Prostate gland (tissue), 2 donors: ENCODE measurements around the gene SPON2. TPM values are rescaled to one million over a fixed set of nuclear protein-coding genes. Genes with fewer than 3 reads are reported as not detected.

Experiments
- DNase-seq: peaks from one replicate; pipeline ENCODE4 v3.0.0-alpha.2; 2019; ENCODE audit warnings: low spot score
- H3K27ac ChIP-seq, 2 donors: fragments of 200-600 bp; sonication (generic); 2 replicates each; pipeline ENCODE4 v1.5.1; 2017 to 2019
- H3K27me3 ChIP-seq: fragments of 200-600 bp; sonication (generic); replicated peaks from 2 replicates; pipeline ENCODE4 v1.5.1; 2019; ENCODE audit not compliant: insufficient read depth
- H3K36me3 ChIP-seq, 2 donors: fragments of 200-600 bp; sonication (generic); 1 replicate in 1 of 2; 2 replicates in 1 of 2; pipeline versions ENCODE4 v1.5.1 to v1.8.1; 2017 to 2019
- H3K4me1 ChIP-seq: fragments of 200-600 bp; sonication (generic); replicated peaks from 2 replicates; pipeline ENCODE4 v1.5.1; 2019
- H3K4me3 ChIP-seq, 2 donors: fragments of 200-600 bp; sonication (generic); 2 replicates each; pipeline ENCODE4 v1.5.1; 2017 to 2019
- H3K9me3 ChIP-seq: fragments of 200-600 bp; sonication (generic); 2 replicates; pipeline ENCODE4 v1.5.1; 2017
- POLR2A ChIP-seq: fragments of 450-650 bp; IDR thresholded peaks from one replicate; pipeline ENCODE4 v1.6.1; 2016; ENCODE audit warnings: antibody characterized with exemption, mild to moderate bottlenecking
- POLR2AphosphoS5 ChIP-seq: sonication (generic); formaldehyde crosslinking; IDR thresholded peaks from one replicate; pipeline ENCODE4 v1.6.1; 2017; ENCODE audit warnings: antibody characterized with exemption
- WGBS: methylation state at CpG from one replicate; pipeline ENCODE4 v1.1.5; 2018; 5-methylcytosine and 5-hydroxymethylcytosine counted together
- intact Hi-C: fragments of 100-400 bp; cut with DNase I; formaldehyde crosslinking; loops from one replicate; pipeline ENCODE4 v1.14.2; 2022
- total RNA-seq, 2 donors: library from RNA; depleted of rRNA; stranded (reverse); fragments of >200 nt; gene quantifications; one replicate each; pipeline ENCODE4 v1.1.0, GENCODE V29; 2016
- TF ChIP-seq, protein P1 (sequence below), 4 experiments: fragments of 200-600 bp in 2 of 4; fragments of 450-650 bp in 2 of 4; sonication (generic) in 2 of 4; IDR thresholded peaks; 1 replicate in 3 of 4; 2 replicates in 1 of 4; pipeline ENCODE4 v1.5.1; 2016 to 2019; ENCODE audit warnings: antibody characterized with exemption in 4 of 4, mild to moderate bottlenecking in 2 of 4, moderate library complexity in 2 of 4

SPON2 gene
- total RNA-seq, 2 donors from 2014 or later, result 107 to 134 TPM

DNA sequence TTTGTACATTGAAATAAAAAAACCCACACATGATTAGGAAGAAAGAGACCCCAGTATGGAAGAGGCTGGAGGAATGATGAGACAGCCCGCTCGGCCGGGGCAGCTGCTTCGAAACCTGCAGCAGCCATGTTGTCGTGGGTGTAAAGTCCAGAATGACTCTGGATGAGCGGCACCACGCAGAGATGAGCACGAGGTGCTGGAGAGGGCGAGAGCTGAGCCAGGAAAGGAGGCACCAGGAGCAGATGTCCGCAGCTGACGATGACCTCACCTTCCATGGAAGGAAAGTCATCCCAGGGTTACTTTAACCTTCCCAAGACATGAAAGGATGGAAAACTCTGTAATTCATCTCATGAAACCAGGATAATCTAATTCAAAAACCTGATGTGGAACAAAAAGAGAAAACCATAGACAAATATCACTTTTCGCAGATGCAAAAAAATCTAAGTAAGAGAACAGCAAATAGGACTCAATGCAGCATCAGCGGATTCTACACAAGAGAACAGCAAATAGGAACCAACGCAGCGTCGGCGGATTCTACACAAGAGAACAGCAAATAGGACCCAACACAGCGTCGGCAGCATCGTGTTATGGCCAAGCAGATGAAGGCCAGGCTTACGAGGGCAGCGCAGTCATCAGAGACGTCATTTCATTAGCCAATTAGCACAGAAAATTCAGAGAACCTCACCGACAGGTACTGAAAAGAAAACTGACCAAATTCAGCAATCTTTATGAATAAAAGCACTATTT is 25.9 kb upstream of the SPON2 start:
- Histone ChIP-seq H3K9me3 (no peaks in the 10 kb centered on the region), H3K4me3 (no peak overlapping the region), H3K36me3 (no peaks in the 10 kb centered on the region), H3K27me3 (no peaks in the 10 kb centered on the region), H3K4me1 (no peaks in the 10 kb centered on the region), H3K27ac (no peak overlapping the region)
- TF ChIP-seq POLR2AphosphoS5, result no peak
- TF ChIP-seq, protein P1, sequence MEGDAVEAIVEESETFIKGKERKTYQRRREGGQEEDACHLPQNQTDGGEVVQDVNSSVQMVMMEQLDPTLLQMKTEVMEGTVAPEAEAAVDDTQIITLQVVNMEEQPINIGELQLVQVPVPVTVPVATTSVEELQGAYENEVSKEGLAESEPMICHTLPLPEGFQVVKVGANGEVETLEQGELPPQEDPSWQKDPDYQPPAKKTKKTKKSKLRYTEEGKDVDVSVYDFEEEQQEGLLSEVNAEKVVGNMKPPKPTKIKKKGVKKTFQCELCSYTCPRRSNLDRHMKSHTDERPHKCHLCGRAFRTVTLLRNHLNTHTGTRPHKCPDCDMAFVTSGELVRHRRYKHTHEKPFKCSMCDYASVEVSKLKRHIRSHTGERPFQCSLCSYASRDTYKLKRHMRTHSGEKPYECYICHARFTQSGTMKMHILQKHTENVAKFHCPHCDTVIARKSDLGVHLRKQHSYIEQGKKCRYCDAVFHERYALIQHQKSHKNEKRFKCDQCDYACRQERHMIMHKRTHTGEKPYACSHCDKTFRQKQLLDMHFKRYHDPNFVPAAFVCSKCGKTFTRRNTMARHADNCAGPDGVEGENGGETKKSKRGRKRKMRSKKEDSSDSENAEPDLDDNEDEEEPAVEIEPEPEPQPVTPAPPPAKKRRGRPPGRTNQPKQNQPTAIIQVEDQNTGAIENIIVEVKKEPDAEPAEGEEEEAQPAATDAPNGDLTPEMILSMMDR (IDR thresholded peaks at IDR 0.05), result no peak
- no peak for TF ChIP-seq POLR2A
- intact Hi-C loops, result no loop called here
- DNase-seq, result no peak
- 82% methylated on average over 24 of the region's 24 CpGs for WGBS

DNA sequence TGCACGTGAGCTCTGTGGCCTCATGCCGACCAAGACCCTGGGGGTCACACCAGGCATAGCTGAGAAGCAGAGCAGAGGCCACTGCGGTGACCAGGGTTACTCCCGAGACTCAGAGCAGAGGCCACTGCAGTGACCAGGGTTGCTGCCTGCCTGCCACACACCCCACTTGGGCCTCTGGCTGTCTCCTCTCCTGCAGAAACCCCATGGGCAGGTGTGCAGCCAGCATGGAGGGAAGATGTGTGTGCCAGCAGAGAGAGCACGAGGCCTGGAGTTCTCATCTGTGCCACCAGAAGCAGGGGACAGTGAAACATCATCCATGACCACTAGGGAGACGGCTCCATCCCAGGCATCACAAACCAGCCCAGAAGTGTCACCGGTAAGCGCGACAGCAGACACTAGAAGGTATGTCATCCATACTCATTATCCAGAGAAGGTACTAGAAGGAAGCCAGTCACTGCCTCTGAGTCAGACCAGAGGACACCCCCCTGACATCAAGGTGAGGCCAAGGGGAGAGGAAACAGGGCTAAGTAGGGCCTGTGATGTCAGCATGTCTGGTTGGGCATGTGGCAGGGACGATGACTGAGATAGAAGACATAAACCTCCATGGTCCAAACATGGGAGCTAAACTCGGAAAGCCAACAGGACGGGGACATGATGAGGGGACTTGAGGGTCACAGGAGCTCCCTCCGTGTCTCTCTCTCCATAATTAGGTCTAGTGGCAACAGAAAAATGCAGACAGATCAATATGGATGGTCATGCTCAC is 24.2 kb upstream of the SPON2 start:
- 91% methylated on average over 13 of the region's 13 CpGs for WGBS
- TF ChIP-seq POLR2A (no peak), POLR2AphosphoS5 (no peak)
- TF ChIP-seq, protein P1 (IDR thresholded peaks at IDR 0.05), result no peak
- H3K36me3 ChIP-seq, result no peaks in the 10 kb centered on the region
- no peaks in the 10 kb centered on the region for H3K9me3 ChIP-seq
- intact Hi-C loops, result no loop called here
- no peaks in the 10 kb centered on the region for H3K27me3 ChIP-seq
- no peak overlapping the region for H3K27ac ChIP-seq
- H3K4me1 ChIP-seq, result peaks cover 8% of the 10 kb centered on the region
- no peak for DNase-seq
- H3K4me3 ChIP-seq, result no peak overlapping the region

DNA sequence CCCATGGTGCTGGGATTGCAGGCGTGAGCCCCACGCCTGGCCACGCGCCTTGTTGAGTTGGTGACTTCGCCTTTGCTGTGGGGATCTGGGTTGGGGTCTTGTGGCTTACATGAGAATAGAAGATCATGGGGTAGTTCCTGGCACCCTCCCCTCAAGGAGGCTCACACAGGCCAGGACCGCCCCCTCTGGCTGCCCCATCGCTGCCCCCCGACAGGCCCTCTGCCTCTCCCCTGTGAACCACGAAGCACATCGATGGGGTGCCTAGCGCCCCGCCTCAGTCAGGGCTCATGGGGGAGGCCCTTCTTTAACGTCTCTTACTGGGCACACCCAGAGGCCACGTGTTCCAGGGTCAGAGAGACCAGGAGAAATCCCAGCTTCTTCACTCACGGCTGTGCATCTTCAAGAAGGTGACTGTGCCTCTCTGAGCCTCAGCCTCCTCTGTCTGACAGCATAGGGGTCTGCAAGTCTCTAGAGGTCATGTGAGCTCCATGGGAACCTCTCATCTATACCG is 23.6 kb upstream of the SPON2 start:
- peaks cover 8% of the 10 kb centered on the region for H3K4me1 ChIP-seq
- no peaks in the 10 kb centered on the region for H3K9me3 ChIP-seq
- WGBS, result 89% methylated on average over 16 of the region's 16 CpGs
- no peaks in the 10 kb centered on the region for H3K36me3 ChIP-seq
- H3K4me3 ChIP-seq, result no peak overlapping the region
- DNase-seq, result no peak
- TF ChIP-seq, protein P1 (IDR thresholded peaks at IDR 0.05), result no peak
- TF ChIP-seq POLR2AphosphoS5 (no peak), POLR2A (no peak)
- H3K27me3 ChIP-seq, result no peaks in the 10 kb centered on the region
- intact Hi-C loops, result no loop called here
- H3K27ac ChIP-seq, result no peak overlapping the region

DNA sequence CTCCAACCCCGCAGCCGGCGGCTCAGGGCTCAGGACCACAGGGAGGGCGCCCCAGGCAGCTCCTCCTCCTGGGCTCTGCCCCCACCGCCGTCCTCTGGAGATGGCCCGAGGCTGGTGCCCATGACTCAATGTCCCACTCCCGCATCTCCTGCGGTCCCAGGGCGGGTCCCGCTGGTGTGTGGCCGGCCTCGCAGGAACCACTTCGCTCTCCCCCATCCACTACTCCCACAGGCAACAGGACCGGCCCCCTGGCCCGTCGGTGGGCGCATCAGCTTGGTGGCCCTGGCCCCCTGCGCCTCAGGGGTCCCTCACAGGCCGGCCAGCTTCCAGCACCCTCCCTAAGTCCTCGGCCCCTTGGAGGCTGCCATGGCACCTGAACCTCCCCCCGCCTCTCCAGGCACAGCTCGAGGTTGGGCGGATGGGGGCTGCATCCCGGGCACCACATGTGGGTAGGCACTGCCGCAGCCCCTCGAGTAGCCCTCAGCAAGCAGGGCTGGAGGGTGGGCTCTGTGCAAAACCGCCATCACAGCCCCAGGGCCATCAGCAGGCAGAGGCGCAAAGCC is 22.8 kb upstream of the SPON2 start:
- WGBS, result 92% methylated on average over 29 of the region's 29 CpGs
- intact Hi-C loops, result no loop called here
- DNase-seq, result no peak
- Histone ChIP-seq H3K36me3 (no peaks in the 10 kb centered on the region), H3K4me1 (peaks cover 8% of the 10 kb centered on the region), H3K27me3 (no peaks in the 10 kb centered on the region), H3K27ac (peak overlapping the region in 1 of 2 donors; percentile 43), H3K9me3 (no peaks in the 10 kb centered on the region), H3K4me3 (no peak overlapping the region)
- TF ChIP-seq, protein P1 (IDR thresholded peaks at IDR 0.05), result no peak
- TF ChIP-seq POLR2A (no peak), POLR2AphosphoS5 (no peak)
